H1 (cell line): Measurements from ENCODE around the gene GJB3. TPM values are rescaled to one million over a fixed set of nuclear protein-coding genes. Genes with fewer than 3 reads are reported as not detected.

Experiments used
- CHD1 ChIP-seq: IDR thresholded peaks from 2 replicates; pipeline ENCODE4 v1.6.1; 2012; ENCODE audit warnings: low read depth, low read length, improper control_type of control experiment
- CREB1 ChIP-seq: IDR thresholded peaks from 2 replicates; pipeline ENCODE4 v1.6.1; 2012; ENCODE audit warnings: inconsistent platforms
- EGR1 ChIP-seq: IDR thresholded peaks from 2 replicates; pipeline ENCODE4 v1.6.1; 2011; ENCODE audit warnings: low read depth, low read length, borderline replicate concordance
- NRF1 ChIP-seq: IDR thresholded peaks from 2 replicates; pipeline ENCODE4 v1.6.1; 2011; ENCODE audit warnings: mild to moderate bottlenecking, low read depth, low read length, improper control_type of control experiment
- POLR2AphosphoS5 ChIP-seq: IDR thresholded peaks from 2 replicates; pipeline ENCODE4 v1.6.1; 2011; ENCODE audit warnings: low read depth, low read length
- RAD21 ChIP-seq, 2 experiments: IDR thresholded peaks in 1 of 2; conservative IDR thresholded peaks in 1 of 2; 2 replicates each; pipeline ENCODE4 v1.6.1; 2011; ENCODE audit warnings: low read depth in 2 of 2, low read length in 2 of 2, improper control_type of control experiment in 1 of 2, inconsistent platforms in 1 of 2, mild to moderate bottlenecking in 1 of 2, moderate library complexity in 1 of 2
- RBBP5 ChIP-seq: IDR thresholded peaks from 2 replicates; pipeline ENCODE4 v1.7.1; 2012; ENCODE audit warnings: low read depth, mild to moderate bottlenecking, inconsistent platforms, low read length, moderate library complexity, borderline replicate concordance
- SIX5 ChIP-seq: IDR thresholded peaks from 2 replicates; pipeline ENCODE4 v1.6.1; 2011; ENCODE audit warnings: mild to moderate bottlenecking, low read depth, low read length
- SP1 ChIP-seq: IDR thresholded peaks from 2 replicates; pipeline ENCODE4 v1.6.1; 2011; ENCODE audit warnings: low read depth, low read length
- SP4 ChIP-seq: IDR thresholded peaks from 2 replicates; pipeline ENCODE4 v1.6.1; 2012; ENCODE audit warnings: low read length, inconsistent platforms
- TCF12 ChIP-seq: IDR thresholded peaks from 2 replicates; pipeline ENCODE4 v1.6.1; 2011; ENCODE audit warnings: low read depth, mild to moderate bottlenecking, low read length
- ZNF274 ChIP-seq: IDR thresholded peaks from 2 replicates; pipeline ENCODE4 v1.7.0; 2012; ENCODE audit warnings: low read length, borderline replicate concordance; ENCODE audit errors: extremely low read depth
- polyA plus RNA-seq, 7 experiments: library from polyadenylated mRNA; depleted of rRNA in 3 of 7; stranded (reverse) in 5 of 7; unstranded in 2 of 7; fragments of >200 nt in 5 of 7; fragments of 200-250 nt in 2 of 7; gene quantifications; 1 replicate in 5 of 7; 2 replicates in 1 of 7; 4 replicates in 1 of 7; pipeline versions ENCODE4 v1.2.1 to v1.2.3, GENCODE V29; 2011 to 2013; ENCODE audit warnings: missing spikeins in 2 of 7, mixed read lengths in 2 of 7
- total RNA-seq: library from RNA; stranded (reverse); fragmentation: NEBNext Ultra II Directional; extraction: Animal tissue kit (Norgen Biotek cat#: 25700); gene quantifications from 2 replicates; pipeline ENCODE4 v1.2.1, GENCODE V29; 2021

GJB3 gene
- total and polyA plus RNA-seq, 2 of the 8 experiments (the other 6 are each of a cell fraction or from before 2014, with no cell fraction given) = 0.93 to 1.6 TPM

DNA sequence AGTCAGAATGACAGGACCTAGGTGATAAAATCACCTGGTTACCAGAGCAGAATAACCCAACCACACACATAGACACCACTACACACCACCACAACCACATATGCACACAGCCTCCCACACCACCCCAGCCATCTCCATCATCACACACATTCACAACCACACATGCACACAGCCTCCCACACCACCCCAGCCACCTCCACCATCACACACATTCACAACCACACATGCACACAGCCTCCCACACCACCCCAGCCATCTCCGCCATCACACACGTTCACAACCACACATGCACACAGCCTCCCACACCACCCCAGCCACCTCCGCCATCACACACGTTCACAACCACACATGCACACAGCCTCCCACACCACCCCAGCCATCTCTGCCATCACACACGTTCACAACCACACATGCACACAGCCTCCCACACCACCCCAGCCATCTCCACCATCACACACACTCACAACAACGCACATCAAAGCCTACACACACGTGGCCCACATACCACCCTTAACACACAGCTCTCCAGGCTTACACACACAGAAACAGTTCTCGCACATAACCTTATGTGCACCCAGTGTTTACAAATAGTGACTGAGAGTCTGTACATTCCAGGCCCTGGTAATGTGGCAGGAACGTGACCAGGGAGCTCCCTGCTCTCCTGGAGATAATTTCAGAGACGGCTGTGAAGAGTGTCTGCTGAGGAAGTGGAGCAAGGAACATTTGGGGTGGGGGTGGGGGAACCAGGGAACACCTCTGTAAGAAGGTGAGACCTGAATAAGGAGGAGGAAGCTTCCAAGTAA is 3.3 kb upstream of the GJB3 start (continued):
- TF ChIP-seq EGR1 = no peak
- no peak for TF ChIP-seq SP1
- no peak for TF ChIP-seq SIX5
- TF ChIP-seq RAD21 (IDR thresholded peaks at IDR 0.05 in 1 of 2, conservative IDR thresholded peaks at IDR 0.05 in 1 of 2; ENCODE audit: low read depth in 2 of 2, low read length in 2 of 2) = no peak
- TF ChIP-seq RBBP5 = no peak
- TF ChIP-seq CHD1 = no peak
- TF ChIP-seq ZNF274 = no peak
- no peak for TF ChIP-seq SP4
- no peak for TF ChIP-seq NRF1
- TF ChIP-seq TCF12 = no peak
- no peak for TF ChIP-seq POLR2AphosphoS5
- no peak for TF ChIP-seq CREB1
